Choroid plexus epithelial cell (primary cell): ENCODE measurements around the gene UCN3.
A peak's percentile ranks its signal among the peaks of the same experiment; 100 is the strongest.
"Not testable (repeated sequence)": the region's sequence is repeated elsewhere in the genome, so short reads cannot be mapped to it uniquely, and the experiment has no call there.

Source experiments
- DNase-seq: peaks from one replicate; pipeline ENCODE4 v3.0.0-alpha.2; 2010; ENCODE audit warnings: low read depth
- H3K4me3 ChIP-seq: 2 replicates; pipeline ENCODE4 v1.5.1; 2011; ENCODE audit warnings: low read depth, mild to moderate bottlenecking, control low read depth, low read length, moderate library complexity
- CTCF ChIP-seq: conservative IDR thresholded peaks from 2 replicates; pipeline ENCODE4 v1.5.1; 2011; ENCODE audit warnings: low read depth, mild to moderate bottlenecking, control low read depth, inconsistent platforms, low read length, moderate library complexity

UCN3 gene

GRCh38 chr10:5376450-5376849 lies 11.7 kb downstream of the UCN3 start:
- peak; percentile 13 for DNase-seq
- no peak overlapping the region for H3K4me3 ChIP-seq
- TF ChIP-seq CTCF, result no peak

- not testable (repeated sequence) for DNase-seq, H3K4me3 ChIP-seq
Observed at GRCh38 chr10:5379202-5379601, 14.4 kb downstream of the UCN3 start.

- not testable (repeated sequence) for DNase-seq, H3K4me3 ChIP-seq
Observed at GRCh38 chr10:5380395-5380794, 15.6 kb downstream of the UCN3 start.

GRCh38 chr10:5381187-5381586 lies 16.4 kb downstream of the UCN3 start:
- no peak overlapping the region for H3K4me3 ChIP-seq
- DNase-seq, result no peak
- TF ChIP-seq CTCF, result no peak

GRCh38 chr10:5385224-5385623 lies 20.5 kb downstream of the UCN3 start:
- no peak for TF ChIP-seq CTCF
- H3K4me3 ChIP-seq, result no peak overlapping the region
- DNase-seq, result no peak

- no peak overlapping the region for H3K4me3 ChIP-seq
- no peak for DNase-seq
- TF ChIP-seq CTCF, result no peak
Observed at GRCh38 chr10:5387169-5387568, 22.4 kb downstream of the UCN3 start.

GRCh38 chr10:5390607-5391205 lies 25.9 kb downstream of the UCN3 start:
- no peak overlapping the region for H3K4me3 ChIP-seq
- no peak for DNase-seq
- no peak for TF ChIP-seq CTCF

- no peak overlapping the region for H3K4me3 ChIP-seq
- no peak for TF ChIP-seq CTCF
- no peak for DNase-seq
Observed at GRCh38 chr10:5391790-5392189, 27.0 kb downstream of the UCN3 start.
